CD4-positive, alpha-beta T cell (primary cell): Measurements from ENCODE around the gene NECAP2. TPM values are rescaled to one million over a fixed set of nuclear protein-coding genes. Genes with fewer than 3 reads are reported as not detected.

Source experiments
- ATAC-seq: fragments of 200-7000 bp; cut with Tn5 transposase; one replicate; pipeline ENCODE4 v1.10.0; 2022; ENCODE audit warnings: mild to moderate bottlenecking; ENCODE audit not compliant: poor library complexity
- CTCF ChIA-PET: fragments of 350-600 bp; sonication (Branson Sonifier 250); formaldehyde crosslinking; loops from one replicate; lab custom pipeline; 2021; ENCODE audit warnings: antibody characterized with exemption, inconsistent platforms; lab: Charles Lee
- POLR2A ChIA-PET: fragments of 350-600 bp; sonication (Branson Sonifier 250); formaldehyde crosslinking; loops from one replicate; lab custom pipeline; 2021; ENCODE audit warnings: antibody characterized with exemption, inconsistent platforms; lab: Charles Lee
- DNase-seq, 14 experiments: peaks; one replicate each; pipeline ENCODE4 v3.0.0-alpha.2; 2013 to 2020; ENCODE audit warnings: mixed read lengths in 2 of 14
- H3K27ac ChIP-seq, 2 donors: one replicate each; pipeline versions ENCODE4 v1.5.1 to v1.7.0; 2013; ENCODE audit warnings: low read length in 2 of 2, low read depth in 1 of 2, mild to moderate bottlenecking in 1 of 2
- H3K27me3 ChIP-seq, 2 experiments: 1 replicate in 1 of 2; 2 replicates in 1 of 2; pipeline versions ENCODE4 v1.6.1 to v1.7.0; 2013; ENCODE audit warnings: low read length in 2 of 2, control low read depth in 1 of 2, mild to moderate bottlenecking in 1 of 2, moderate library complexity in 1 of 2; ENCODE audit not compliant: insufficient read depth in 2 of 2, control insufficient read depth in 1 of 2
- H3K36me3 ChIP-seq: one replicate; pipeline ENCODE4 v1.6.1; 2013; ENCODE audit warnings: low read length, control low read depth; ENCODE audit not compliant: insufficient read depth
- H3K4me1 ChIP-seq: one replicate; pipeline ENCODE4 v1.6.1; 2013; ENCODE audit warnings: low read length, control low read depth; ENCODE audit not compliant: insufficient read depth
- H3K4me3 ChIP-seq: one replicate; pipeline ENCODE4 v1.5.1; 2013; ENCODE audit warnings: mild to moderate bottlenecking, low read length, moderate library complexity
- H3K9me3 ChIP-seq, 2 experiments: 1 replicate in 1 of 2; 2 replicates in 1 of 2; pipeline versions ENCODE4 v1.6.1 to v1.7.0; 2013; ENCODE audit warnings: low read length in 2 of 2, mild to moderate bottlenecking in 2 of 2, control low read depth in 1 of 2, moderate library complexity in 1 of 2; ENCODE audit not compliant: control insufficient read depth in 1 of 2, insufficient read depth in 1 of 2
- H3K27ac Mint-ChIP-seq: one replicate; pipeline ENCODE4 v1.8.0; 2020; ENCODE audit warnings: mixed read lengths
- H3K27me3 Mint-ChIP-seq: one replicate; pipeline ENCODE4 v1.8.0; 2021; ENCODE audit warnings: mixed read lengths
- H3K36me3 Mint-ChIP-seq: one replicate; pipeline ENCODE4 v1.8.0; 2021; ENCODE audit warnings: low read depth, mixed read lengths
- H3K4me1 Mint-ChIP-seq: one replicate; pipeline ENCODE4 v1.8.0; 2021; ENCODE audit warnings: low read depth, mixed read lengths
- H3K4me3 Mint-ChIP-seq: one replicate; pipeline ENCODE4 v1.8.0; 2020; ENCODE audit warnings: mild to moderate bottlenecking, mixed read lengths
- H3K9me3 Mint-ChIP-seq: one replicate; pipeline ENCODE4 v1.8.0; 2020; ENCODE audit warnings: mixed read lengths
- CTCF ChIP-seq: fragments of 200-600 bp; IDR thresholded peaks from one replicate; pipeline ENCODE4 v1.8.0; 2022; ENCODE audit warnings: antibody characterized with exemption, mild to moderate bottlenecking
- intact Hi-C, 2 experiments: fragments of 100-400 bp; cut with DNase I in 1 of 2; cut with micrococcal nuclease in 1 of 2; formaldehyde crosslinking; loops; one replicate each; pipeline versions ENCODE4 v1.15.1 to v1.9.0; 2023 to 2025; cut with DNase I, micrococcal nuclease
- total RNA-seq, 174 experiments: library from RNA in 2 of 174; stranded (reverse) in 2 of 174; gene quantifications; one replicate each; pipeline ENCODE4 v1.2.3 and lab custom pipeline; 2021 to 2026

NECAP2 gene
- total RNA-seq, 2 experiments from 2014 or later: 65.8 to 66.0 TPM

- H3K27me3 ChIP-seq: no peaks in the 10 kb centered on the region
- H3K4me3 Mint-ChIP-seq: no peak overlapping the region
- H3K27ac Mint-ChIP-seq: peak overlapping the region; percentile 17
- TF ChIP-seq CTCF: no peak
- no peak overlapping the region for H3K4me3 ChIP-seq
- H3K9me3 Mint-ChIP-seq: no peaks in the 10 kb centered on the region
- H3K4me1 ChIP-seq: peaks cover 34% of the 10 kb centered on the region
- H3K9me3 ChIP-seq: no peaks in the 10 kb centered on the region
- no peak for ATAC-seq
- no peaks in the 10 kb centered on the region for H3K27me3 Mint-ChIP-seq
- H3K4me1 Mint-ChIP-seq: peaks cover 31% of the 10 kb centered on the region
- H3K27ac ChIP-seq: no peak overlapping the region
- CTCF ChIA-PET: no interaction called here
- POLR2A ChIA-PET: interaction anchor here (1.5 kb wide), 1 partner anchor 47 kb away, joined by 3 read pairs; the partner anchor contains the start of gene NECAP2
- H3K36me3 ChIP-seq: peaks cover 69% of the 10 kb centered on the region
- peaks cover 81% of the 10 kb centered on the region for H3K36me3 Mint-ChIP-seq
- no peak for DNase-seq
- intact Hi-C loops: no loop called here
Measured at GRCh38 chr1:16393570-16394521, 46.7 kb upstream of the NECAP2 start.

GRCh38 chr1:16394977-16395376 lies 45.5 kb upstream of the NECAP2 start:
- CTCF ChIA-PET: no interaction called here
- no peaks in the 10 kb centered on the region for H3K27me3 ChIP-seq
- POLR2A ChIA-PET: interaction anchor here (1.5 kb wide), 1 partner anchor 46 kb away, joined by 3 read pairs; the partner anchor contains the start of gene NECAP2
- no peak overlapping the region for H3K4me3 Mint-ChIP-seq
- no peak overlapping the region for H3K27ac Mint-ChIP-seq
- H3K36me3 Mint-ChIP-seq: peaks cover 90% of the 10 kb centered on the region
- DNase-seq: no peak
- H3K36me3 ChIP-seq: peaks cover 71% of the 10 kb centered on the region
- H3K4me1 Mint-ChIP-seq: peaks cover 28% of the 10 kb centered on the region
- H3K27ac ChIP-seq: no peak overlapping the region
- H3K4me3 ChIP-seq: no peak overlapping the region
- no peaks in the 10 kb centered on the region for H3K27me3 Mint-ChIP-seq
- H3K9me3 ChIP-seq: no peaks in the 10 kb centered on the region
- intact Hi-C loops: no loop called here
- no peak for ATAC-seq
- peaks cover 28% of the 10 kb centered on the region for H3K4me1 ChIP-seq
- no peaks in the 10 kb centered on the region for H3K9me3 Mint-ChIP-seq
- no peak for TF ChIP-seq CTCF

GRCh38 chr1:16396591-16396990 lies 43.9 kb upstream of the NECAP2 start:
- Histone ChIP-seq H3K36me3 (peaks cover 67% of the 10 kb centered on the region), H3K4me3 (no peak overlapping the region), H3K27ac (no peak overlapping the region), H3K27me3 (no peaks in the 10 kb centered on the region), H3K9me3 (no peaks in the 10 kb centered on the region), H3K4me1 (peaks cover 11% of the 10 kb centered on the region)
- no peak for TF ChIP-seq CTCF
- POLR2A ChIA-PET: no interaction called here
- Mint-ChIP-seq H3K9me3 (no peaks in the 10 kb centered on the region), H3K27me3 (no peaks in the 10 kb centered on the region), H3K4me1 (peaks cover 14% of the 10 kb centered on the region), H3K4me3 (no peak overlapping the region), H3K27ac (no peak overlapping the region), H3K36me3 (peaks cover 75% of the 10 kb centered on the region)
- no peak for ATAC-seq
- no peak for DNase-seq
- CTCF ChIA-PET: no interaction called here
- intact Hi-C loops: no loop called here
